Karpas-422 (cell line): Measurements from ENCODE around the gene TAOK3. TPM values are rescaled to one million over a fixed set of nuclear protein-coding genes. Genes with fewer than 3 reads are reported as not detected.
"Not testable (repeated sequence)": the region's sequence is repeated elsewhere in the genome, so short reads cannot be mapped to it uniquely, and the experiment has no call there.

ENCODE experiments used
- DNase-seq: peaks from one replicate; pipeline ENCODE4 v3.0.0-alpha.2; 2015
- H2AFZ ChIP-seq: fragments of 200-600 bp; sonication (generic); 2 replicates; pipeline ENCODE4 v1.6.1; 2014; ENCODE audit warnings: antibody characterized with exemption, low read length, mixed read lengths
- H3K27ac ChIP-seq: fragments of 200-600 bp; sonication (generic); 2 replicates; pipeline ENCODE4 v1.5.1; 2014; ENCODE audit warnings: mild to moderate bottlenecking, low read length, moderate library complexity
- H3K27me3 ChIP-seq: fragments of 200-600 bp; sonication (generic); 2 replicates; pipeline ENCODE4 v1.6.1; 2014; ENCODE audit warnings: low read length, mixed read lengths
- H3K36me3 ChIP-seq: fragments of 200-600 bp; sonication (generic); 2 replicates; pipeline ENCODE4 v1.6.1; 2014; ENCODE audit warnings: low read length, mixed read lengths; ENCODE audit not compliant: insufficient read depth
- H3K4me1 ChIP-seq: fragments of 200-600 bp; sonication (generic); 2 replicates; pipeline ENCODE4 v1.6.1; 2014; ENCODE audit warnings: mild to moderate bottlenecking, low read length, mixed read lengths
- H3K4me2 ChIP-seq: fragments of 200-600 bp; sonication (generic); 2 replicates; pipeline ENCODE4 v1.6.1; 2014; ENCODE audit warnings: low read length, low read depth, mild to moderate bottlenecking; ENCODE audit not compliant: poor library complexity, severe bottlenecking
- H3K4me3 ChIP-seq: fragments of 200-600 bp; sonication (generic); 2 replicates; pipeline ENCODE4 v1.5.1; 2014; ENCODE audit warnings: mild to moderate bottlenecking, antibody characterized with exemption, low read length, mixed read lengths
- H3K79me2 ChIP-seq: fragments of 200-600 bp; sonication (generic); 2 replicates; pipeline ENCODE4 v1.6.1; 2014; ENCODE audit warnings: mild to moderate bottlenecking, low read length, mixed read lengths
- H3K9ac ChIP-seq: fragments of 200-600 bp; sonication (generic); 2 replicates; pipeline ENCODE4 v1.6.0; 2014; ENCODE audit warnings: low read length
- H3K9me2 ChIP-seq: fragments of 200-600 bp; sonication (generic), shearing (Covaris generic); replicated peaks from 2 replicates; pipeline ENCODE4 v1.6.0; 2014; ENCODE audit warnings: mild to moderate bottlenecking, low read length, moderate library complexity; ENCODE audit not compliant: insufficient read depth
- H3K9me3 ChIP-seq: fragments of 300-700, 200-600 bp; sonication (generic); 2 replicates; pipeline ENCODE4 v1.6.1; 2014; ENCODE audit warnings: low read length, mixed read lengths
- H4K20me1 ChIP-seq: fragments of 200-600 bp; sonication (generic); 2 replicates; pipeline ENCODE4 v1.6.1; 2014; ENCODE audit warnings: mild to moderate bottlenecking, antibody characterized with exemption, low read length, low read depth; ENCODE audit not compliant: insufficient read depth
- total RNA-seq: library from RNA; depleted of rRNA; stranded (reverse); fragments of >200 nt; shearing (Covaris generic); gene quantifications from 2 replicates; pipeline ENCODE4 v1.2.3, GENCODE V29; 2014; ENCODE audit warnings: low replicate concordance

Gene TAOK3
- total RNA-seq, 1 experiment from 2014 or later = 86.7 TPM

DNA sequence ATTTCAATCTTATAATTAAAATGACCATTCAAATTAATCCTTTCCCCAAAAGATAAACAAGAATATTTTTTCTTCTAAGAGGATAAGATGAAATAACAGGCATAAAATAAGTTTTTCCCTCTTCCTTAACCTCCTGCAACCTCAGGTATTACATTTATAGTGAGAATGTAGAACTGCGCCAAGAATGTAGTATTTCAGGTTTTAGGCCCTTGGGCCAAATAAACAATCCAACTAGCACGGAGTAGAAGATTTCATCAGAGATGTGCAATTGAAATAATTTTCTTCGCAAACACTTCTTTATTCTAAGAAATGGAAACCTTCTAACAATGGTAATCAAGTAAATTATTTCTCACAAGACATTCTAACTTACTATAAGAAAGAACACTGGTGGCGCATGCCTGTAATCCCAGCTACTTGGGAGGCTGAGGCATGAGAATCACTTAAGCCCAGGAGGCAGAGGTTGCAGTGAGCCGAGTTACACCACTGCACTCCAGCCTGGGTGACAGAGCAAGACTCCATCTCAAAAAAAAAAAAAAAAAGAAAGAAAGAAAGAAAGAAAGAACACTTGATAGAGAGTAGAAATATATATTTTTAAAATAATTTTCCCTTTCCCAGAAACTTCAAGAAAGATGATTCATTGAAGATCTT, 100.8 kb downstream of the TAOK3 start:
- Histone ChIP-seq H3K9me3 (no peaks in the 10 kb centered on the region), H2AFZ (no peak overlapping the region), H3K4me1 (no peaks in the 10 kb centered on the region), H3K4me3 (no peak overlapping the region), H3K9ac (no peak overlapping the region), H3K4me2 (no peak overlapping the region), H3K36me3 (no peaks in the 10 kb centered on the region), H3K27ac (no peak overlapping the region), H3K27me3 (no peaks in the 10 kb centered on the region), H3K9me2 (no peaks in the 10 kb centered on the region), H3K79me2 (peaks cover 81% of the 10 kb centered on the region), H4K20me1 (no peaks in the 10 kb centered on the region)
- DNase-seq = no peak

- no peak for DNase-seq
- Histone ChIP-seq H3K79me2 (peaks cover 84% of the 10 kb centered on the region), H3K4me2 (no peak overlapping the region), H3K27ac (no peak overlapping the region), H3K9ac (no peak overlapping the region), H3K4me3 (no peak overlapping the region), H3K9me3 (no peaks in the 10 kb centered on the region), H3K4me1 (no peaks in the 10 kb centered on the region), H3K9me2 (no peaks in the 10 kb centered on the region), H2AFZ (no peak overlapping the region), H3K36me3 (0 out of 2 replicates have a peak, but pooled peaks cover 2% of the 10 kb centered on the region), H3K27me3 (no peaks in the 10 kb centered on the region), H4K20me1 (no peaks in the 10 kb centered on the region)
Measured at GRCh38 chr12:118271183-118271582, 101.5 kb downstream of the TAOK3 start.

DNA sequence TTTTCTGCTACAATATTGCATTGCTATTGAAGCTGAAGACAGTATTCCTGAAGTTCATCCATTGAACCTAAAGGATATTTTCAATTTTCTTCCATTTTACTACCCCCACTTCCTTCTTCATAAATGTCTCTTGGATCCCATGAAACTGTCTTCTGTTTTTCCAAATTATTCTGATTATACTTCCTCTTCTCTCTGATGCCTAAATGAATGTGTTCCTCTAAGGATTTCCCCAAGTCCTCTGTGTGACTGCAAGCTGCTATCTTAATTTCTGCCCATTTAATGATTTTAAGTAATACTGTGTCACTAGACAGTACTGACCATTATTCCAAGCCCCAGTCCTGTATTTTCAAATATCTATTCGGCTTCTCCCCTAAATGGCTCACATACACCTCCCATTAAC, 102.9 kb downstream of the TAOK3 start:
- Histone ChIP-seq H3K27ac (no peak overlapping the region), H4K20me1 (no peaks in the 10 kb centered on the region), H3K4me2 (no peak overlapping the region), H3K79me2 (peaks cover 71% of the 10 kb centered on the region), H2AFZ (no peak overlapping the region), H3K9ac (no peak overlapping the region), H3K4me3 (no peak overlapping the region), H3K27me3 (no peaks in the 10 kb centered on the region), H3K4me1 (no peaks in the 10 kb centered on the region), H3K36me3 (0 out of 2 replicates have a peak, but pooled peaks cover 2% of the 10 kb centered on the region), H3K9me2 (no peaks in the 10 kb centered on the region), H3K9me3 (no peaks in the 10 kb centered on the region)
- no peak for DNase-seq

DNA sequence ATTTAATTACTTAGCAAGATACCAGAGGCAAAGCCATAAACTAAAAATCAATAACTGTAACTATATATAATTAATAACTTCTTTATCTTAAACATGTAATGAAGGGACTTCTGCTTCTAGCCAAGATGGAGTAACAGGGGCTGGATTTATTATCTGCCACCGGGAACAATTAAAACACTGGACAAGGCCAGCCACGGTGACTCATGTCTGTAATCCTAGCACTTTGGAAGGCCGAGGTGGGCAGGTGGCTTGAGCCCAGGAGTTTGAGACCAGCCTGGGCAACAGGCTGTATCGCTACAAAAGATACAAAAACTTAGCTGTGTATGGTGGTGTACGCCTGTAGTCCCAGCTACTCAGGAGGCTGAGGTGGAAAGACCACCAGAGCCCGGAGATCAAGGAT, 113.6 kb downstream of the TAOK3 start:
- Histone ChIP-seq H2AFZ (no peak overlapping the region), H3K27ac (no peak overlapping the region), H3K9me2 (no peaks in the 10 kb centered on the region), H3K4me1 (no peaks in the 10 kb centered on the region), H3K36me3 (peaks cover 49% of the 10 kb centered on the region), H3K79me2 (peaks cover 71% of the 10 kb centered on the region), H3K27me3 (no peaks in the 10 kb centered on the region), H3K4me3 (no peak overlapping the region), H3K9ac (no peak overlapping the region), H3K4me2 (no peak overlapping the region), H4K20me1 (no peaks in the 10 kb centered on the region), H3K9me3 (no peaks in the 10 kb centered on the region)
- DNase-seq = no peak

DNA sequence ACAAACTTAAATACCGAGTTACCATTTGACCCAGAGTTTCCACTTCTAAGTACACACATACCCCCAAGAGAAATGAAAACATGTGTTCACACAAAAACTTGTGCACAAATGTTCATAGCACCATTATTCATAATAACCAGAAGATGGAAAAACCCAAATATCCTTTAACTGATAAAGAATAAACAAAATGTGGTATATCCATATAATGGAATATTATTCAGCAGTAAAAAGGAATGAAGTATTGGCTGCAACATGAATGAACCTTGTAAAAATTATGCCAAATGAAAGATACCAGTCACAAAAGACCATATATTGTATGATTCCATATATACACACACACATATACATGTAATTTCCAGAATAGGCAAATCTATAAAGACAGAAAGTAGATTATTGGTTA, 116.4 kb downstream of the TAOK3 start:
- no peak overlapping the region for H3K4me3 ChIP-seq
- no peak overlapping the region for H3K4me2 ChIP-seq
- H2AFZ ChIP-seq = no peak overlapping the region
- no peak overlapping the region for H3K27ac ChIP-seq
- no peaks in the 10 kb centered on the region for H3K27me3 ChIP-seq
- H3K36me3 ChIP-seq = peaks cover 43% of the 10 kb centered on the region
- no peak overlapping the region for H3K9ac ChIP-seq
- H3K9me2 ChIP-seq = no peaks in the 10 kb centered on the region
- H4K20me1 ChIP-seq = no peaks in the 10 kb centered on the region
- DNase-seq = no peak
- H3K9me3 ChIP-seq = no peaks in the 10 kb centered on the region
- no peaks in the 10 kb centered on the region for H3K4me1 ChIP-seq
- H3K79me2 ChIP-seq = peaks cover 57% of the 10 kb centered on the region

DNA sequence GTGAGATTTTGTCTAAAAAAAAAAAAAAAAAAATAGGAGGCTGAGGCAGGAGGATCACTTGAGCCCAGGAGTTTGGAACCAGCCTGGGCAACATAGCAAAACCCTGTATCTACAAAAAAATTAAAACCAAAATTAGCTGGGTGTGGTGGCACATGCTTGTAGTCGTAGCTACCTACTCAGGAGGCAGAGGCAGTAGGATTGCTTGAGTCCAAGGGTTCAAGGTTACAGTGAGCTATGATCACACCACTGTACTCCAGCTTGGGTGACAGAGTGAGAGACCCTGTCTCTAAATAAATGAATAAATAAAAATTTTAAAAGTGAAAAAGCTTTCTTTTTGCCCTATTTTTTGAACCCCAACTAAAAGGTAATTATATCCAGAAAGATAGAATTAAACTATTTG, 123.2 kb downstream of the TAOK3 start:
- H3K27ac ChIP-seq = no peak overlapping the region
- H2AFZ ChIP-seq = no peak overlapping the region
- H3K4me2 ChIP-seq = no peak overlapping the region
- no peaks in the 10 kb centered on the region for H3K4me1 ChIP-seq
- no peak for DNase-seq
- no peaks in the 10 kb centered on the region for H3K9me3 ChIP-seq
- H3K9me2 ChIP-seq = no peaks in the 10 kb centered on the region
- H3K27me3 ChIP-seq = no peaks in the 10 kb centered on the region
- no peak overlapping the region for H3K9ac ChIP-seq
- peaks cover 37% of the 10 kb centered on the region for H3K79me2 ChIP-seq
- no peaks in the 10 kb centered on the region for H4K20me1 ChIP-seq
- H3K4me3 ChIP-seq = no peak overlapping the region
- peaks cover 15% of the 10 kb centered on the region; the same call in 1 of the 2 replicates for H3K36me3 ChIP-seq

DNA sequence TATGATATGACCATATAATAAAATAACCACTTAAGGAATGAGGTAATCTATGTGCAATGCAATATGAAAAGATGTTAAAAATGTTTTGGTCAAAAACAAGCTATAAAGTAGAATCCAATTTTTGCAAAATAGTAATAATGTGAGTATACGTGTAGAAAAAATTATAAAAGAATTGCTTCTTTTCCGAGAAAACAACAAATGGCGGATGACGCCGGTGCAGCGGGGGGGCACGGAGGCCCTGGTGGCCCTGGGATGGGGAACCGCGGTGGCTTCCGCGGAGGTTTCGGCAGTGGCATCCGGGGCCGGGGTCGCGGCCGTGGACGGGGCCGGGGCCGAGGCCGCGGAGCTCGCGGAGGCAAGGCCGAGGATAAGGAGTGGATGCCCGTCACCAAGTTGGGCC, 126.8 kb downstream of the TAOK3 start:
- not testable (repeated sequence) for H3K9me3 ChIP-seq, H3K4me1 ChIP-seq, H3K9ac ChIP-seq, H3K4me3 ChIP-seq, H2AFZ ChIP-seq, H3K4me2 ChIP-seq, H3K27me3 ChIP-seq, H3K27ac ChIP-seq, H3K9me2 ChIP-seq, DNase-seq, H4K20me1 ChIP-seq
- Histone ChIP-seq H3K36me3 (peaks cover 14% of the 10 kb centered on the region; the same call in 1 of the 2 replicates), H3K79me2 (peaks cover 26% of the 10 kb centered on the region)

- Histone ChIP-seq H3K79me2 (peaks cover 24% of the 10 kb centered on the region), H3K36me3 (peaks cover 23% of the 10 kb centered on the region), H3K9ac (peak overlapping the region; percentile 51; the same call in 1 of the 2 replicates), H4K20me1 (no peaks in the 10 kb centered on the region), H3K4me2 (peak overlapping the region; percentile 64), H3K4me3 (no peak overlapping the region), H2AFZ (no peak overlapping the region), H3K4me1 (peaks cover 44% of the 10 kb centered on the region), H3K27me3 (no peaks in the 10 kb centered on the region), H3K27ac (peak overlapping the region; percentile 96), H3K9me3 (no peaks in the 10 kb centered on the region), H3K9me2 (no peaks in the 10 kb centered on the region)
- peak; percentile 74 for DNase-seq
Measured at GRCh38 chr12:118238888-118239287, 133.8 kb downstream of the TAOK3 start.
